H1 (cell line): Measurements from ENCODE around the gene TMEM108. TPM values are rescaled to one million over a fixed set of nuclear protein-coding genes. Genes with fewer than 3 reads are reported as not detected.

Experiments used
- CTCF ChIA-PET: fragments of 300-600 bp; sonication (Branson Sonifier 250); formaldehyde crosslinking; loops from one replicate; lab custom pipeline; 2021; ENCODE audit not compliant: partially characterized antibody; lab: Charles Lee
- POLR2A ChIA-PET: fragments of 300-600 bp; sonication (Branson Sonifier 250); formaldehyde crosslinking; loops from one replicate; lab custom pipeline; 2021; ENCODE audit warnings: inconsistent platforms; ENCODE audit not compliant: partially characterized antibody; lab: Charles Lee
- DNase-seq, 2 experiments: peaks; one replicate each; pipeline versions ENCODE4 v3.0.0 to v3.0.0-alpha.2; 2010 to 2022; ENCODE audit warnings: low spot score in 2 of 2, low read depth in 1 of 2, mixed read lengths in 1 of 2
- FAIRE-seq: peaks from 2 replicates; lab custom pipeline; 2011; peaks lifted over from hg19 to GRCh38; lab: Jason Lieb, UNC
- H2AFZ ChIP-seq: 2 replicates; pipeline ENCODE4 v1.8.1; 2012; ENCODE audit warnings: low read length, inconsistent platforms
- H2AK5ac ChIP-seq: 2 replicates; pipeline ENCODE4 v1.6.1; 2013; ENCODE audit warnings: low read depth, low read length
- H2BK120ac ChIP-seq: replicated peaks from 2 replicates; pipeline ENCODE3; 2013; ENCODE audit warnings: low read depth, low read length, inconsistent platforms
- H2BK12ac ChIP-seq: 2 replicates; pipeline ENCODE4 v1.6.1; 2013; ENCODE audit warnings: low read depth, low read length
- H2BK15ac ChIP-seq: 2 replicates; pipeline ENCODE4 v1.6.1; 2013; ENCODE audit warnings: low read length
- H2BK20ac ChIP-seq: 2 replicates; pipeline ENCODE4 v1.6.1; 2013; ENCODE audit warnings: low read length
- H2BK5ac ChIP-seq: 2 replicates; pipeline ENCODE4 v1.6.1; 2013; ENCODE audit warnings: low read depth, low read length
- H3K14ac ChIP-seq: 2 replicates; pipeline ENCODE4 v1.6.1; 2013; ENCODE audit warnings: inconsistent platforms; ENCODE audit not compliant: insufficient read length
- H3K18ac ChIP-seq: 2 replicates; pipeline ENCODE4 v1.6.1; 2013; ENCODE audit warnings: low read length; ENCODE audit errors: extremely low read depth
- H3K23ac ChIP-seq: 2 replicates; pipeline ENCODE4 v1.6.1; 2013; ENCODE audit warnings: inconsistent platforms; ENCODE audit not compliant: insufficient read length
- H3K23me2 ChIP-seq: 2 replicates; pipeline ENCODE4 v1.6.1; 2013; ENCODE audit warnings: low read depth, low read length
- H3K27ac ChIP-seq: 2 replicates; pipeline ENCODE4 v1.6.1; 2011; ENCODE audit warnings: low read depth, low read length, inconsistent platforms
- H3K27me3 ChIP-seq, 4 experiments: replicated peaks in 1 of 4; 1 replicate in 1 of 4; 2 replicates in 3 of 4; pipeline versions ENCODE4 v1.6.1 to v1.8.1; 2011 to 2013; ENCODE audit warnings: low read length in 3 of 4, mild to moderate bottlenecking in 3 of 4, inconsistent platforms in 2 of 4, mixed read lengths in 2 of 4, moderate library complexity in 1 of 4; ENCODE audit not compliant: control insufficient read depth in 3 of 4, insufficient read depth in 3 of 4; ENCODE audit errors: extremely low read depth in 1 of 4
- H3K36me3 ChIP-seq, 4 experiments: 2 replicates each; pipeline versions ENCODE4 v1.6.1 to v1.8.1; 2011 to 2013; ENCODE audit warnings: mild to moderate bottlenecking in 4 of 4, low read length in 3 of 4, moderate library complexity in 2 of 4, control low read depth in 1 of 4, inconsistent platforms in 1 of 4; ENCODE audit not compliant: insufficient read depth in 4 of 4, control insufficient read depth in 2 of 4
- H3K4ac ChIP-seq: replicated peaks from 2 replicates; pipeline ENCODE3; 2013; ENCODE audit warnings: low read length, low read depth, mixed read lengths, inconsistent platforms; ENCODE audit not compliant: insufficient read length
- H3K4me1 ChIP-seq, 4 experiments: replicated peaks in 1 of 4; 1 replicate in 1 of 4; 2 replicates in 3 of 4; pipeline versions ENCODE4 v1.6.1 to v1.8.1; 2011 to 2013; ENCODE audit warnings: low read length in 3 of 4, inconsistent platforms in 2 of 4, mixed read lengths in 1 of 4; ENCODE audit not compliant: insufficient read depth in 4 of 4, control insufficient read depth in 3 of 4
- H3K4me2 ChIP-seq, 2 experiments: 2 replicates each; pipeline versions ENCODE4 v1.6.1 to v1.8.1; 2011 to 2013; ENCODE audit warnings: low read depth in 2 of 2, low read length in 2 of 2, control low read depth in 1 of 2, inconsistent platforms in 1 of 2, mild to moderate bottlenecking in 1 of 2; ENCODE audit not compliant: insufficient read depth in 1 of 2
- H3K4me3 ChIP-seq, 4 experiments: fragments of 200-600, 300-600 bp in 1 of 4; sonication (generic), shearing (Covaris generic), sonication (Bioruptor Twin) in 1 of 4; 2 replicates each; pipeline versions ENCODE4 v1.5.1 to v1.8.1; 2011 to 2016; ENCODE audit warnings: low read length in 4 of 4, low read depth in 3 of 4, control low read depth in 2 of 4, inconsistent platforms in 2 of 4, mild to moderate bottlenecking in 2 of 4, mixed read lengths in 1 of 4, moderate library complexity in 1 of 4; ENCODE audit not compliant: insufficient read depth in 2 of 4; ENCODE audit errors: extremely low read depth in 1 of 4
- H3K56ac ChIP-seq: replicated peaks from 2 replicates; pipeline ENCODE3; 2013; ENCODE audit warnings: low read depth, mild to moderate bottlenecking, mixed read lengths, low read length, inconsistent platforms; ENCODE audit not compliant: insufficient read length
- H3K79me1 ChIP-seq: 2 replicates; pipeline ENCODE4 v1.6.1; 2013; ENCODE audit warnings: low read depth, low read length, control low read depth
- H3K79me2 ChIP-seq, 2 experiments: 2 replicates each; pipeline versions ENCODE4 v1.6.1 to v1.8.1; 2012 to 2013; ENCODE audit warnings: low read length in 2 of 2, mild to moderate bottlenecking in 2 of 2, inconsistent platforms in 1 of 2; ENCODE audit not compliant: insufficient read depth in 2 of 2, control insufficient read depth in 1 of 2
- H3K9ac ChIP-seq, 4 experiments: replicated peaks in 1 of 4; 1 replicate in 1 of 4; 2 replicates in 3 of 4; pipeline versions ENCODE4 v1.6.1 to v1.8.1; 2011 to 2013; ENCODE audit warnings: low read depth in 3 of 4, low read length in 3 of 4, control low read depth in 2 of 4, mild to moderate bottlenecking in 2 of 4, moderate library complexity in 2 of 4, inconsistent platforms in 1 of 4; ENCODE audit errors: extremely low read depth in 1 of 4
- H3K9me3 ChIP-seq, 2 experiments: 2 replicates each; pipeline versions ENCODE4 v1.6.1 to v1.8.1; 2012 to 2013; ENCODE audit warnings: mild to moderate bottlenecking in 2 of 2, moderate library complexity in 2 of 2, control low read depth in 1 of 2, inconsistent platforms in 1 of 2, low read depth in 1 of 2, low read length in 1 of 2, mixed read lengths in 1 of 2; ENCODE audit not compliant: insufficient read depth in 2 of 2
- H4K20me1 ChIP-seq, 2 experiments: replicated peaks in 1 of 2; 2 replicates each; pipeline versions ENCODE3 to v1.8.1; 2011 to 2013; ENCODE audit warnings: inconsistent platforms in 2 of 2, low read length in 2 of 2, mild to moderate bottlenecking in 1 of 2; ENCODE audit not compliant: insufficient read depth in 2 of 2, control insufficient read depth in 1 of 2
- H4K5ac ChIP-seq: 2 replicates; pipeline ENCODE4 v1.6.1; 2013; ENCODE audit warnings: low read length, low read depth, mixed read lengths, inconsistent platforms; ENCODE audit not compliant: insufficient read length
- H4K8ac ChIP-seq: 2 replicates; pipeline ENCODE4 v1.8.0; 2013; ENCODE audit warnings: mild to moderate bottlenecking, moderate library complexity, low read length, inconsistent platforms; ENCODE audit not compliant: insufficient read depth; ENCODE audit errors: extremely low read depth
- H4K91ac ChIP-seq: replicated peaks from 2 replicates; pipeline ENCODE3; 2013; ENCODE audit warnings: low read length, mixed read lengths, inconsistent platforms; ENCODE audit not compliant: insufficient read length
- CHD2 ChIP-seq: IDR thresholded peaks from 2 replicates; pipeline ENCODE4 v1.6.1; 2012; ENCODE audit warnings: low read length, improper control_type of control experiment
- MAFK ChIP-seq: IDR thresholded peaks from 2 replicates; pipeline ENCODE4 v1.6.1; 2012; ENCODE audit warnings: low read depth, mild to moderate bottlenecking, improper control_type of control experiment, low read length
- PHF8 ChIP-seq: fragments of 200-600 bp; sonication (generic); conservative IDR thresholded peaks from 2 replicates; pipeline ENCODE4 v1.7.1; 2012; ENCODE audit warnings: low read depth, mild to moderate bottlenecking, inconsistent platforms, low read length, moderate library complexity
- POLR2A ChIP-seq, 2 experiments: IDR thresholded peaks; 1 replicate in 1 of 2; 2 replicates in 1 of 2; pipeline ENCODE4 v1.6.1; 2011; ENCODE audit warnings: low read depth in 2 of 2, low read length in 2 of 2, mild to moderate bottlenecking in 2 of 2; ENCODE audit errors: control extremely low read depth in 1 of 2
- WGBS, 2 experiments: shearing (Covaris generic) in 1 of 2; methylation state at CpG; one replicate each; pipeline versions ENCODE4 v1.1.6 to v1.1.7; 2013 to 2015; ENCODE audit warnings: low lambda C conversion rate in 2 of 2, mixed read lengths in 2 of 2, inconsistent platforms in 1 of 2, low coverage in 1 of 2, missing lambda C conversion rate in 1 of 2; ENCODE audit not compliant: insufficient replicate concordance in 2 of 2, insufficient coverage in 1 of 2, insufficient read length in 1 of 2; ENCODE audit errors: extremely low coverage in 1 of 2, missing lambda C conversion rate in 1 of 2; 5-methylcytosine and 5-hydroxymethylcytosine counted together
- polyA plus RNA-seq, 7 experiments: library from polyadenylated mRNA; depleted of rRNA in 3 of 7; stranded (reverse) in 5 of 7; unstranded in 2 of 7; fragments of >200 nt in 5 of 7; fragments of 200-250 nt in 2 of 7; gene quantifications; 1 replicate in 5 of 7; 2 replicates in 1 of 7; 4 replicates in 1 of 7; pipeline versions ENCODE4 v1.2.1 to v1.2.3, GENCODE V29; 2011 to 2013; ENCODE audit warnings: missing spikeins in 2 of 7, mixed read lengths in 2 of 7
- total RNA-seq: library from RNA; stranded (reverse); fragmentation: NEBNext Ultra II Directional; extraction: Animal tissue kit (Norgen Biotek cat#: 25700); gene quantifications from 2 replicates; pipeline ENCODE4 v1.2.1, GENCODE V29; 2021
- TF ChIP-seq, protein P1 (sequence below): IDR thresholded peaks from 2 replicates; pipeline ENCODE4 v1.6.1; 2012; ENCODE audit warnings: low read length, inconsistent platforms
- TF ChIP-seq, protein P2 (sequence below): IDR thresholded peaks from 2 replicates; pipeline ENCODE4 v1.6.1; 2012; ENCODE audit warnings: inconsistent platforms

The TMEM108 gene
- total and polyA plus RNA-seq, 2 of the 8 experiments (the other 6 are each of a cell fraction or from before 2014, with no cell fraction given) = 14.3 to 16.2 TPM

- Histone ChIP-seq H3K4me3 (no peak overlapping the region), H3K27me3 (no peaks in the 10 kb centered on the region), H3K4me2 (no peak overlapping the region), H3K9ac (no peak overlapping the region), H3K4me1 (peaks cover 0 to 5% (median 2%) of the 10 kb centered on the region in 4 experiments; a peak in 3 of 7 replicates), H4K20me1 (no peaks in the 10 kb centered on the region), H3K79me1 (no peaks in the 10 kb centered on the region), H3K36me3 (no peaks in the 10 kb centered on the region), H2BK15ac (no peak overlapping the region), H2BK120ac (no peak overlapping the region), H2AFZ (no peak overlapping the region), H4K8ac (no peak overlapping the region), H2AK5ac (no peak overlapping the region), H3K14ac (no peak overlapping the region), H3K56ac (no peak overlapping the region), H2BK20ac (no peak overlapping the region), H4K91ac (no peak overlapping the region), H3K27ac (no peak overlapping the region), H2BK5ac (no peak overlapping the region), H3K23me2 (no peaks in the 10 kb centered on the region), H3K23ac (no peak overlapping the region), H4K5ac (no peak overlapping the region), H3K18ac (no peak overlapping the region), H3K4ac (no peak overlapping the region), H2BK12ac (no peak overlapping the region), H3K9me3 (no peaks in the 10 kb centered on the region), H3K79me2 (no peaks in the 10 kb centered on the region)
- ChIA-PET POLR2A (no interaction called here), CTCF (interaction anchor here (0.7 to 0.9 kb wide), 2 partner anchors 11 to 25 kb away, joined by 3 to 4 read pairs; no protein-coding TSS in a partner anchor)
- FAIRE-seq (no peak), DNase-seq (no peak)
- 70% methylated on average over 4 of the region's 4 CpGs; no CpG with 5 or more reads in 1 of the 2 experiments for WGBS, 2 experiments
- TF ChIP-seq MAFK (no peak), POLR2A (IDR thresholded peaks at IDR 0.05; ENCODE audit: control extremely low read depth in 1 of 2, low read depth in 2 of 2, low read length in 2 of 2) (no peak), PHF8 (no peak), CHD2 (no peak)
- TF ChIP-seq, protein P1, sequence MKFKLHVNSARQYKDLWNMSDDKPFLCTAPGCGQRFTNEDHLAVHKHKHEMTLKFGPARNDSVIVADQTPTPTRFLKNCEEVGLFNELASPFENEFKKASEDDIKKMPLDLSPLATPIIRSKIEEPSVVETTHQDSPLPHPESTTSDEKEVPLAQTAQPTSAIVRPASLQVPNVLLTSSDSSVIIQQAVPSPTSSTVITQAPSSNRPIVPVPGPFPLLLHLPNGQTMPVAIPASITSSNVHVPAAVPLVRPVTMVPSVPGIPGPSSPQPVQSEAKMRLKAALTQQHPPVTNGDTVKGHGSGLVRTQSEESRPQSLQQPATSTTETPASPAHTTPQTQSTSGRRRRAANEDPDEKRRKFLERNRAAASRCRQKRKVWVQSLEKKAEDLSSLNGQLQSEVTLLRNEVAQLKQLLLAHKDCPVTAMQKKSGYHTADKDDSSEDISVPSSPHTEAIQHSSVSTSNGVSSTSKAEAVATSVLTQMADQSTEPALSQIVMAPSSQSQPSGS = no peak
- TF ChIP-seq, protein P2, sequence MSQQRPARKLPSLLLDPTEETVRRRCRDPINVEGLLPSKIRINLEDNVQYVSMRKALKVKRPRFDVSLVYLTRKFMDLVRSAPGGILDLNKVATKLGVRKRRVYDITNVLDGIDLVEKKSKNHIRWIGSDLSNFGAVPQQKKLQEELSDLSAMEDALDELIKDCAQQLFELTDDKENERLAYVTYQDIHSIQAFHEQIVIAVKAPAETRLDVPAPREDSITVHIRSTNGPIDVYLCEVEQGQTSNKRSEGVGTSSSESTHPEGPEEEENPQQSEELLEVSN = no peak
These were observed 261.9 kb downstream of the TMEM108 start for GRCh38 chr3:133300102-133300501.
